Measurements from ENCODE around the gene SPATA32. TPM values are rescaled to one million over a fixed set of nuclear protein-coding genes. Genes with fewer than 3 reads are reported as not detected.
"Not testable (repeated sequence)": the region's sequence is repeated elsewhere in the genome, so short reads cannot be mapped to it uniquely, and the experiment has no call there.

Gene SPATA32, protein sequence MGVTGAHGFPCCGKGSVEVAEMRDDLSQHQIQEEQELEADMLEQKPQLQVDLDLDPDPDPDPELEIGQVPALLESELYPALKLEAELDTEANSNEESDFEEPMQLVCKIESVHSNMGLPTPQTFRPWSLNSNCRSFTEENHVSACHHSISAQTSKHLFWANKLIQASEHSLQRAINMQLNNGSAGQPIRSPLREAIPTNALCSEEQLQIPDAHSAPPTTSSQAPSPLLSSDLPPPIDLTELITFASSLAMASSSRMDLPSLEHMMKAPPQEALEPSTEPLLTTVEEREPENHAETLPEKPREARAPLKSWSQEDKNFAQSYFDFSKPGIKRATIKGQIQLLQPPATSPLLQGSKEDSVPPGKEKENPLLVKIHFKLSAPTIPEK
- 0.21 TPM in 1 of 2 replicates, not detected in the other for total RNA-seq (2014; rRNA removed; shearing (Covaris generic))

DNA sequence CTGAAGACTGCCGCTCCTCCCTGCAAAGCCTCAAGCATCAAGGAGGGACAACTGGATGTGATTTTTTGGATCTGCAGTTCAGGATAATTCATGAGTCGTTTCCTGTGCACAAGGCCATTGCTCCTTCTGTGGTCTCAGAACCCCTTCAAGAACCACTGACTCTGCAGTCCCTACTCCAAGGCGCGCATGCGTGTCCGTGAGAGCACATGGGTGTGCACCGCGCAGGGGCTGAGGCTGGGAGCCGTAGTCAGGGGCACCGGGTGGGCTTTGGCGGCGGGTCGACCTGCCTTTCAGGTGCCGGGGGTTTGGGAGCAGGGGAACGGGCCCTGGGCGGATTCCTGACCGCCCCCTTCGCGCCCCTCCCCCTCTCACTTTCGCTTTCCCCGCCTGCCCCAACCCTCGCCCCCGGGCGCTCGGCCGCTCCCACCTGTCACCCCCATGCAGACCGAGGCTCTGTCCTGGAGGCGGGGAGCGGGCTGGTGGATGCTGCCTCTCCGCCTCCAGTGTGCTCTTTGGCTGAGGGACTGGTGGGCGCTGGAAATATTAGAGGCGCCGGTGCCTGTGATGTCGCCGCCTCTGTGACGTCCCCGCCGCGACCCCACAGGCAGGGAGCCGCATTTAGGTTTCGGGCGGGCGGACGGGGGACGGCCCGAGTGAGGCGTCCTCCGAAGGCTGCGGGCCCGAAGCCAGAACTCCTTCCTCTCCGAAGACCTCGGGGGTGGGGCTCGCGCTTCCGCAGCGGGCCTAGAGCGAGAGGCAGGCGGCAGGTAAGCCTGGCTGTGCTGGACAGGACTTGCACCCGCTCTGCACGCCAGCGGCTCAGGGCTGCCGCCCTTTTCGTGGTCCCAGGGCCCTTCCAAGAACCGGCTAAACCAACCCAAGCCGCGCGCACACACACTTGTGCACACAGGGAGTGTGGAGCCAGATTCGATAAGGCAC, at the start of gene SPATA32:
Gene SPATA32, minus strand, starts transcription at position 518 of the 939 bp plus-strand sequence. Its CDS starts 78 bp downstream, at position 440.
- no peak for DNase-seq (ENCODE audit: low spot score)

- DNase-seq (ENCODE audit: low spot score): no peak
Observed at GRCh38 chr17:45311401-45311759, 49.5 kb upstream of the SPATA32 start.

- peak; percentile 86 for DNase-seq (ENCODE audit: low spot score)
Observed at GRCh38 chr17:45310380-45311324, 48.8 kb upstream of the SPATA32 start.

DNA sequence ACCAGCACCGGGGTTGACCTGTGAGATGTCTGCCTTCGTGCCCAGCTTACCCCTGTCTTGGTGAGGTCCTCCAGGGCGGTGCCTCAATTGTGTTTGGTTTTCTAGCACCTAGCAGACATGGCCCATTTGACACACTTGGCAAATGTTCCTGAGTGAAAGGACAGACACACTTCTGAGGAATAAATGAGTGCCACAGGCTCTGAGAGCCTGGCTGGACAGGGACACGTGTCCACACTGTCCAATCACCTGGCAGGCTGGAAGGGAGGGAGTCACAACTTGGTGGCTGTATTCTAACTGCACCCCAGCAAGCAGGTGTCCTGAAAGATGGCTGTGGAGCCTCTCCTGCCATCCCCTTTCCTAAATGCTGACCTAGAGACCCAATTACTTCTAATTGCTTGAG, 47.5 kb upstream of the SPATA32 start:
- DNase-seq (ENCODE audit: low spot score): no peak

DNA sequence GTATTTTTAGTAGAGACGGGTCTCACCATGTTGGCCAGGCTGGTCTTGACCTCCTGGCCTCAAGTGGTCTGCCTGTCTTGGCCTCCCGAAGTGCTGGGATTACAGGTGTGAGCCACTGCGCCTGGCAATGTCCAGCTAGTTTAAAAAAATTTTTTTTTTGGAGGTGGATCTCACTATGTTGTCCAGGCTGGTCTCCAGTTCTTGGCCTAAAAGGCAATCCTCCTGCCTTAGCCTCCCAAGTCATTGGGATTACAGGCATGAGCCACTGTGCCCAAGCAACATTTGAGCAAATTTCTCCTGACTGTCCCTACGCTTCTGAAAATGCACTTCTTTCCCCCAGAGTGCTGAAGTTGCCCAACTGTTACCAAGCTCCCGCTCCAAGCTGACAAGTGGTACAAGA, 46.9 kb upstream of the SPATA32 start:
- DNase-seq (ENCODE audit: low spot score): no peak

GRCh38 chr17:45308016-45308365, 46.1 kb upstream of the SPATA32 start:
- no peak for DNase-seq (ENCODE audit: low spot score)

DNA sequence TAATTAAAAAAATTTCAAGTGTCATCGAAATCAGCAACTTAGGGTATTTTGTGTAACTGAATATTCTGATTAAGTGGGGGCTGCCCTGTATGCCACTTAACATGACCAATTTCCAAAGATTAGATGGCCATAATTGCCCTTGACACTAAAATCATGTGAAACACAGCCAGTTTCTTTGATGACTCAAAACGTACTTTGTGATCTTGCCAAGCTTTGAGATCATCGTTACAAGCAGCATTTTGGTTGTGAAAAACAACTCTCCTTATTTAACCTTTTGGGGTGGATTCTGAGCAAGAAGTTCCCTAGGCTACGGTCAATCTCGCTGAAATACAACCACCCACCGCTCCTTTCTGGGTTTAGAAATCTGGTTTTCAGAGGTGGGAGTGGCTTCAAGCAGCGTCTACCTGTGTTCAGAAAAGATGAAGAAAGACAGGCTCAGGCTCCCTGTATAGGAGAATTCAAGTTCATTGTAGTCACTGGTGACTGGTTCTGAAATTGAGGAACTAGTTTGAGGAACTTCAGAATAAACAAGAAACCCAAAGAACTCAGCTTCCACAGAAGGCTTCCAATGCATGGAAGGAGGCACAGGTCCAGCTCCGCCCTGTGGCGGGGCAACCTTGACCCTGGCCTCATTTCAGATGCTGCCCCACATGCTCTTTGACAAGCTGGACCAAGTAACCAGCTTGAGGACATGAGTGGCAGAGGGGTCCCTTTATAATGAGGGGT, 45.6 kb upstream of the SPATA32 start:
- DNase-seq (ENCODE audit: low spot score): peak; percentile 89

DNA sequence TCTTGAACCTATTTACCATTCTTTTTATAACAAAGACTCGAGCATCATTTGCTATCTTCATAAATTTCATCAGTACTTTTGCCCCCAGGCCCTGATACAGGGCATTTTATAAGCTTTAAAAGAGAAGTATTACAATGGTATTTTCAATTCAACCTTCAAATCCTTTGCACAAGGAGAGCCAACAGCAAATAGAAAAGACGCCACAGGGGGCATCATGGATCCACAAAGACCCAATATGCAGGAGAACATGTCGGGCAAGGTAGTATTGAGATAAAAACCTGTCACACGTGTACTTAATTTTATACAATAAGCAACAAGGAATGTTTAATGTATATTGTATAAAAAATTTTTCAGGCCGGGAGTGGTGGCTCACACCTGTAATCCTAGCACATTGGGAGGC, 44.7 kb upstream of the SPATA32 start:
- no peak for DNase-seq (ENCODE audit: low spot score)

- DNase-seq (ENCODE audit: low spot score): no peak
Observed at GRCh38 chr17:45306094-45306493, 44.2 kb upstream of the SPATA32 start.

- peak; percentile 93 for DNase-seq (ENCODE audit: low spot score)
Observed at GRCh38 chr17:45305530-45306087, 43.7 kb upstream of the SPATA32 start.

DNA sequence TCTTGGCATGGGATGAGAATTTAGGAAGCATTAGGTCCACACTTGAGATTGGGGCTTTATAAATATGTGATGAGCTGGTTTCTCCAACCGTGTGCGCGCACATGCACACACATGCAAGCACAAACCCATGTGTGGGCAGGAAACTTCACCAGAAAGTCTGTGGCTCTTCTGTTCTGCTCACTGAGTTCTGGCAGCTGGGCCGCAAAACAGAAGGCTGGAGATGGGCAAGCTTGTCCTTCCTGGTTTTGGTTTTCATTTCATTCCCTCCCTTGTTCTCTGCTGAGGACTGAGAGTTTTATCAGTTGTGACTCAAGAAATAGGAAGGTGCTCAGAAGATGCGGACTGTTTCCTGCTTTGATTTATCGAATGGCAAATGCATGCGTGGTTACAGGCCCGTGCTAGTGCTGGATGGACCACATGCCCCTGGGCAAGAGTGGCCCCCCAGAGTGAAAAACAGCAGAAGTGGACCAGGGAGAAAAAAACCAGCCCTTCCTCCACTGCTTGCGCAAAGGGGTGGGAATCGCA, 40.8 kb upstream of the SPATA32 start:
- DNase-seq (ENCODE audit: low spot score): no peak

GRCh38 chr17:45302220-45302619, 40.3 kb upstream of the SPATA32 start:
- not testable (repeated sequence) for DNase-seq (ENCODE audit: low spot score)

DNA sequence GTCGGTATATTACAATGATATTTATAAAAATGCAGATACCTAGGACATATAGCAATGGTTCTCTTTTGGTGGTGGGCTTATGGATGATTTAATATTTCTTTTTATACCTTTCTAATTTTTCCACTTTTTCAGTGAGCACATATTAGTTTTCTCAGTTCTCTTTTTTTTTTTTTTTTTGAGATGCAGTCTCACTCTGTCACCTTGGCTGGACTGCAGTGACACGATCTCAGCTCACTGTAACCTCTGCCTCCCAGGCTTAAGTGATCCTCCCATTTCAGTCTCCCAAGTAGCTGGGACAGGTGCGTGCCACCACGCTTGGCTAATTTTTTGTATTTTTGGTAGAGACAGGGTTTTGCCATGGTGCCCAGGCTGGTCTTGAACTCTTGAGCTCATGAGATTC, 39.8 kb upstream of the SPATA32 start:
- no peak for DNase-seq (ENCODE audit: low spot score)

- no peak for DNase-seq (ENCODE audit: low spot score)
Observed at GRCh38 chr17:45300060-45300751, 38.3 kb upstream of the SPATA32 start.

- no peak for DNase-seq (ENCODE audit: low spot score)
Observed at GRCh38 chr17:45299361-45299760, 37.5 kb upstream of the SPATA32 start.

- DNase-seq (ENCODE audit: low spot score): no peak
Observed at GRCh38 chr17:45298546-45299285, 36.8 kb upstream of the SPATA32 start.

DNA sequence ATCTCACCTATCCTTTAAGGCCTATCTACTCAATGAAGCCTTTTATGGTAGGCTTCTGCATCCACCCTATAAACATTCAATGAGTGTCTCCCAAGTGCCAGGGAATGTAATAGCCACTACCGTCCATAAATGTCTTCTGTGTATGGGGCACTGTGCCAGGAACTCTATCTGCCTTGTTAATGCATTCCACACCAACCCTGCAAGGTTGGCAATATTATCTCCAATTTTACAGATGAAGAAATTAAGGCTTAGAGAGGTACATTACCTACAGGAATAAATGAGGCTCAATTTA, 34.9 kb upstream of the SPATA32 start:
- no peak for DNase-seq (ENCODE audit: low spot score)

GRCh38 chr17:45296003-45296832, 34.3 kb upstream of the SPATA32 start:
- no peak for DNase-seq (ENCODE audit: low spot score)
